Endodermal cell (in vitro differentiated cells): ENCODE data around the gene HECTD1. TPM values are rescaled to one million over a fixed set of nuclear protein-coding genes. Genes with fewer than 3 reads are reported as not detected.
"Not testable (repeated sequence)": the region's sequence is repeated elsewhere in the genome, so short reads cannot be mapped to it uniquely, and the experiment has no call there.

ENCODE experiments used
- DNase-seq: peaks from one replicate; pipeline ENCODE4 v3.0.0-alpha.2; 2017
- H3K27ac ChIP-seq: 2 replicates; pipeline ENCODE4 v1.5.1; 2013; ENCODE audit warnings: mild to moderate bottlenecking, low read depth, low read length, moderate library complexity
- H3K27me3 ChIP-seq: 2 replicates; pipeline ENCODE4 v1.6.1; 2013; ENCODE audit warnings: mild to moderate bottlenecking, low read length, moderate library complexity; ENCODE audit not compliant: insufficient read depth, control insufficient read depth, poor library complexity, severe bottlenecking
- H3K36me3 ChIP-seq: 2 replicates; pipeline ENCODE4 v1.7.0; 2013; ENCODE audit warnings: mild to moderate bottlenecking, low read length, moderate library complexity; ENCODE audit not compliant: control insufficient read depth, insufficient read depth
- H3K4me1 ChIP-seq: one replicate; pipeline ENCODE4 v1.7.0; 2013; ENCODE audit warnings: low read length; ENCODE audit not compliant: control insufficient read depth, insufficient read depth
- H3K4me3 ChIP-seq: 2 replicates; pipeline ENCODE4 v1.5.1; 2013; ENCODE audit warnings: mild to moderate bottlenecking, low read length, moderate library complexity
- H3K9ac ChIP-seq: 2 replicates; pipeline ENCODE4 v1.6.1; 2013; ENCODE audit warnings: mild to moderate bottlenecking, low read length, moderate library complexity; ENCODE audit not compliant: poor library complexity, severe bottlenecking; ENCODE audit errors: extremely low read depth
- H3K9me3 ChIP-seq: 2 replicates; pipeline ENCODE4 v1.6.1; 2013; ENCODE audit warnings: mild to moderate bottlenecking, low read length, moderate library complexity; ENCODE audit not compliant: control insufficient read depth
- H3K27ac Mint-ChIP-seq: 2 replicates; pipeline ENCODE4 v1.8.0; 2020; ENCODE audit warnings: mixed read lengths
- H3K27me3 Mint-ChIP-seq: 2 replicates; pipeline ENCODE4 v1.8.0; 2021; ENCODE audit warnings: mild to moderate bottlenecking, mixed read lengths; ENCODE audit not compliant: insufficient read depth
- H3K36me3 Mint-ChIP-seq: 2 replicates; pipeline ENCODE4 v1.8.0; 2020; ENCODE audit warnings: low read depth, mixed read lengths
- H3K4me1 Mint-ChIP-seq: 2 replicates; pipeline ENCODE4 v1.8.0; 2020; ENCODE audit warnings: mixed read lengths
- H3K4me3 Mint-ChIP-seq: 2 replicates; pipeline ENCODE4 v1.8.0; 2020; ENCODE audit warnings: mild to moderate bottlenecking, moderate library complexity, mixed read lengths
- H3K9me3 Mint-ChIP-seq: 2 replicates; pipeline ENCODE4 v1.8.0; 2020; ENCODE audit warnings: mild to moderate bottlenecking, mixed read lengths
- WGBS, 2 experiments: methylation state at CpG; one replicate each; pipeline versions ENCODE4 v1.1.5 to v1.1.7; 2013; ENCODE audit warnings: missing lambda C conversion rate in 2 of 2, mixed read lengths in 1 of 2; ENCODE audit not compliant: insufficient coverage in 1 of 2, insufficient read length in 1 of 2; 5-methylcytosine and 5-hydroxymethylcytosine counted together
- total RNA-seq, 2 donors: library from RNA; stranded (reverse); fragmentation: NEBNext Ultra II Directional in 1 of 2; extraction: Animal tissue kit (Norgen Biotek cat#: 25700) in 1 of 2; gene quantifications; 2 replicates in 1 of 2; 3 replicates in 1 of 2; pipeline ENCODE4 v1.2.1, GENCODE V29; 2021
- TF ChIP-seq, protein P1 (sequence below): fragments of 200-600 bp; sonication (generic); conservative IDR thresholded peaks from 2 replicates; pipeline ENCODE4 v1.5.0; 2021; ENCODE audit warnings: antibody characterized with exemption, mild to moderate bottlenecking

The HECTD1 gene
- total RNA-seq, 2 donors from 2014 or later, result 118 to 132 TPM

- Mint-ChIP-seq H3K4me3 (no peak overlapping the region), H3K4me1 (peaks cover 9% of the 10 kb centered on the region), H3K27me3 (no peaks in the 10 kb centered on the region), H3K9me3 (no peaks in the 10 kb centered on the region), H3K27ac (no peak overlapping the region), H3K36me3 (peaks cover 38% of the 10 kb centered on the region)
- TF ChIP-seq, protein P1, sequence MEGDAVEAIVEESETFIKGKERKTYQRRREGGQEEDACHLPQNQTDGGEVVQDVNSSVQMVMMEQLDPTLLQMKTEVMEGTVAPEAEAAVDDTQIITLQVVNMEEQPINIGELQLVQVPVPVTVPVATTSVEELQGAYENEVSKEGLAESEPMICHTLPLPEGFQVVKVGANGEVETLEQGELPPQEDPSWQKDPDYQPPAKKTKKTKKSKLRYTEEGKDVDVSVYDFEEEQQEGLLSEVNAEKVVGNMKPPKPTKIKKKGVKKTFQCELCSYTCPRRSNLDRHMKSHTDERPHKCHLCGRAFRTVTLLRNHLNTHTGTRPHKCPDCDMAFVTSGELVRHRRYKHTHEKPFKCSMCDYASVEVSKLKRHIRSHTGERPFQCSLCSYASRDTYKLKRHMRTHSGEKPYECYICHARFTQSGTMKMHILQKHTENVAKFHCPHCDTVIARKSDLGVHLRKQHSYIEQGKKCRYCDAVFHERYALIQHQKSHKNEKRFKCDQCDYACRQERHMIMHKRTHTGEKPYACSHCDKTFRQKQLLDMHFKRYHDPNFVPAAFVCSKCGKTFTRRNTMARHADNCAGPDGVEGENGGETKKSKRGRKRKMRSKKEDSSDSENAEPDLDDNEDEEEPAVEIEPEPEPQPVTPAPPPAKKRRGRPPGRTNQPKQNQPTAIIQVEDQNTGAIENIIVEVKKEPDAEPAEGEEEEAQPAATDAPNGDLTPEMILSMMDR, result no peak
- H3K9ac ChIP-seq, result no peak overlapping the region
- DNase-seq, result no peak
- no peaks in the 10 kb centered on the region for H3K9me3 ChIP-seq
- peaks cover 62% of the 10 kb centered on the region for H3K36me3 ChIP-seq
- no peak overlapping the region for H3K27ac ChIP-seq
- H3K4me3 ChIP-seq, result no peak overlapping the region
- H3K27me3 ChIP-seq, result no peaks in the 10 kb centered on the region
- 97 to 98% methylated on average over 8 of the region's 8 CpGs for WGBS, 2 experiments
- H3K4me1 ChIP-seq, result no peaks in the 10 kb centered on the region
Measured at GRCh38 chr14:31196839-31197492, 10.6 kb downstream of the HECTD1 start.

DNA sequence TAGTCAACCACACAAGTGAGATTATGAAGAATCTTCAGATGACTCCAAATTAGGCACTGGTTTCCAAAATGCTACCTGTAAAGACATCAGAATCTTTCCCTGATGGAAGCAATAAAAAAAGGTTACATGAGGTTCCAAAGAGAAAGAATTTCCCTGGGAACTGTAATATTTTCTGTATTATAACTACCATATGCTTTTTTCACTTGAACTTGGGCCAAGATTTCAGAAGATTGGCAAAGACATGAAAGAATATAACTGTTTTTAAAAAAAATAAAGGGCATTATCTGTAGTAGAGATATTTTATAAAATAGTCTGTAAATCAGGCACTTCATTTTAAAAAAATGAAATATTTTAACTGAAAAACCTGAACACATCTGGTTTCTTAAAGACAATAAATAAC, 12.9 kb downstream of the HECTD1 start:
- Mint-ChIP-seq H3K36me3 (peaks cover 42% of the 10 kb centered on the region), H3K9me3 (no peaks in the 10 kb centered on the region), H3K27ac (no peak overlapping the region), H3K4me1 (peaks cover 5% of the 10 kb centered on the region), H3K4me3 (no peak overlapping the region), H3K27me3 (no peaks in the 10 kb centered on the region)
- H3K27ac ChIP-seq, result no peak overlapping the region
- no peak overlapping the region for H3K9ac ChIP-seq
- TF ChIP-seq, protein P1, result no peak
- H3K4me3 ChIP-seq, result no peak overlapping the region
- no peaks in the 10 kb centered on the region for H3K27me3 ChIP-seq
- H3K36me3 ChIP-seq, result peaks cover 62% of the 10 kb centered on the region
- no peaks in the 10 kb centered on the region for H3K9me3 ChIP-seq
- H3K4me1 ChIP-seq, result no peaks in the 10 kb centered on the region
- DNase-seq, result no peak

DNA sequence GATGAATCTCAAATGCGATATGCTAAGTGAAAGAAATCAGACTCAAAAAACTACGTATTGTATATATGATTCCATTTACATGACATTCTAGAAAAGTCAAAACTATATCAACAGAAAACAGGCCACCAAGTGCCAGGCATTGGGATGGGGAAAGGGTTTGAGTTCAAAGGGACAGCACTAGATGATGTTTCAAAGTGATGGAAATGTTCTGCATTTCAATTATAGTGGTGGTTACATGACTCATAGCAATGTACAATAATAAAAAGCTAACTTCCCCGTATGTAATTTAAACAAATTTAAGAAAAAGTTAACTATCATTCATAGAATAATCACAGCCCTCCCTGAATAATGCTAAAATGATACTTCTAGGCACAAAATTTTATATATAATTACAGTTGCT, 13.5 kb downstream of the HECTD1 start:
- DNase-seq, result no peak
- 97% methylated on average over 3 of the region's 3 CpGs; no CpG with 5 or more reads in 1 of the 2 experiments for whole genome bisulfite sequencing, 2 experiments
- H3K27ac Mint-ChIP-seq, result no peak overlapping the region
- Histone ChIP-seq H3K27ac (no peak overlapping the region), H3K36me3 (peaks cover 61% of the 10 kb centered on the region), H3K4me3 (no peak overlapping the region), H3K27me3 (no peaks in the 10 kb centered on the region), H3K4me1 (no peaks in the 10 kb centered on the region), H3K9me3 (no peaks in the 10 kb centered on the region), H3K9ac (no peak overlapping the region)
- H3K27me3 Mint-ChIP-seq, result no peaks in the 10 kb centered on the region
- H3K4me1 Mint-ChIP-seq, result peaks cover 5% of the 10 kb centered on the region
- peaks cover 44% of the 10 kb centered on the region for H3K36me3 Mint-ChIP-seq
- H3K4me3 Mint-ChIP-seq, result no peak overlapping the region
- no peaks in the 10 kb centered on the region for H3K9me3 Mint-ChIP-seq
- TF ChIP-seq, protein P1, result no peak

- not testable (repeated sequence) for H3K9me3 Mint-ChIP-seq, DNase-seq, H3K4me3 ChIP-seq, H3K4me1 ChIP-seq, H3K9me3 ChIP-seq, H3K9ac ChIP-seq, H3K27ac Mint-ChIP-seq, H3K27ac ChIP-seq, H3K4me3 Mint-ChIP-seq, H3K27me3 ChIP-seq, H3K4me1 Mint-ChIP-seq, H3K27me3 Mint-ChIP-seq
- peaks cover 52% of the 10 kb centered on the region for H3K36me3 Mint-ChIP-seq
- H3K36me3 ChIP-seq, result peaks cover 55% of the 10 kb centered on the region
- WGBS, 2 experiments, result 89 to 91% methylated on average over 7 to 8 of the region's 8 CpGs
Measured at GRCh38 chr14:31192544-31192943, 15.0 kb downstream of the HECTD1 start.
